Testis (tissue), 3 donors: ENCODE measurements around the gene LRRC37A2. TPM values are rescaled to one million over a fixed set of nuclear protein-coding genes. Genes with fewer than 3 reads are reported as not detected.
"Not testable (repeated sequence)": the region's sequence is repeated elsewhere in the genome, so short reads cannot be mapped to it uniquely, and the experiment has no call there.

Source experiments
- DNase-seq: peaks from one replicate; pipeline ENCODE4 v3.0.0-alpha.2; 2019
- H3K27ac ChIP-seq, 2 donors: fragments of 200-600 bp; sonication (generic); one replicate each; pipeline ENCODE4 v1.5.1; 2019
- H3K27me3 ChIP-seq: fragments of 200-600 bp; sonication (generic); one replicate; pipeline ENCODE4 v1.5.1; 2019
- H3K36me3 ChIP-seq: fragments of 200-600 bp; sonication (generic); one replicate; pipeline ENCODE4 v1.5.1; 2017; ENCODE audit warnings: low read depth; ENCODE audit errors: missing control alignments
- H3K4me1 ChIP-seq: fragments of 200-600 bp; sonication (generic); one replicate; pipeline ENCODE4 v1.5.1; 2019
- H3K4me3 ChIP-seq, 2 donors: fragments of 200-600 bp; sonication (generic); one replicate each; pipeline ENCODE4 v1.5.1; 2017 to 2019
- H3K9me3 ChIP-seq: fragments of 200-600 bp; sonication (generic); one replicate; pipeline ENCODE4 v1.5.1; 2017
- WGBS, 2 donors: methylation state at CpG; one replicate each; pipeline ENCODE4 v1.1.5; 2018; 5-methylcytosine and 5-hydroxymethylcytosine counted together
- intact Hi-C: fragments of 100-400 bp; cut with DNase I; formaldehyde crosslinking; loops from one replicate; pipeline ENCODE4 v1.15.1; 2023; ENCODE audit warnings: low total_unique reads
- polyA plus RNA-seq: library from polyadenylated mRNA; stranded (reverse); fragments of 350-450 nt; fragmentation: Illumina TruSeq; extraction: RNeasy Lipid Tissue Mini Kit (QIAGEN cat#74804); gene quantifications from one replicate; pipeline ENCODE4 v1.2.3, GENCODE V29; 2014; ENCODE audit warnings: low read depth, low replicate concordance; ENCODE audit not compliant: insufficient read depth
- total RNA-seq, 2 donors: library from RNA; depleted of rRNA; stranded (reverse); fragments of >200 nt; gene quantifications; one replicate each; pipeline ENCODE4 v1.2.3, GENCODE V29; 2016

Gene LRRC37A2
- total and polyA plus RNA-seq, 3 donors from 2014 or later: 18.0 to 62.0 (median 25.0) TPM

- H3K27me3 ChIP-seq, H3K4me1 ChIP-seq, H3K27ac ChIP-seq, H3K4me3 ChIP-seq, H3K9me3 ChIP-seq, DNase-seq, H3K36me3 ChIP-seq, intact Hi-C loops: not testable (repeated sequence)
- WGBS, 2 donors: no CpG with 5 or more reads among the region's 3 CpGs
Measured at GRCh38 chr17:46560048-46560447, 47.8 kb downstream of the LRRC37A2 start.

GRCh38 chr17:46566284-46566683 lies 54.0 kb downstream of the LRRC37A2 start:
- H3K27ac ChIP-seq, H3K4me1 ChIP-seq, H3K36me3 ChIP-seq, H3K4me3 ChIP-seq, DNase-seq, H3K9me3 ChIP-seq, intact Hi-C loops, H3K27me3 ChIP-seq: not testable (repeated sequence)
- WGBS, 2 donors: no CpG with 5 or more reads among the region's 2 CpGs

GRCh38 chr17:46566980-46567379 lies 54.7 kb downstream of the LRRC37A2 start:
- H3K36me3 ChIP-seq, H3K4me3 ChIP-seq, H3K27me3 ChIP-seq, intact Hi-C loops, H3K4me1 ChIP-seq, DNase-seq, H3K27ac ChIP-seq, H3K9me3 ChIP-seq: not testable (repeated sequence)
- WGBS, 2 donors: no CpG with 5 or more reads among the region's 1 CpG

GRCh38 chr17:46571796-46572195 lies 59.5 kb downstream of the LRRC37A2 start:
- intact Hi-C loops, H3K9me3 ChIP-seq, H3K4me3 ChIP-seq, H3K27me3 ChIP-seq, H3K4me1 ChIP-seq, DNase-seq, H3K36me3 ChIP-seq, H3K27ac ChIP-seq: not testable (repeated sequence)
- whole genome bisulfite sequencing, 2 donors: no CpG with 5 or more reads among the region's 4 CpGs

GRCh38 chr17:46579083-46580075 lies 67.1 kb downstream of the LRRC37A2 start, which contains the start of gene ARL17A:
ARL17A (minus strand) TSS chr17:46579691; CDS start chr17:46576322, 3,369 bp downstream.
- H3K27me3 ChIP-seq, H3K4me1 ChIP-seq, H3K36me3 ChIP-seq, H3K9me3 ChIP-seq, intact Hi-C loops, H3K4me3 ChIP-seq: not testable (repeated sequence)
- H3K27ac ChIP-seq: peak within 1 kb of the TSS in 1 of 2 donors; percentile 66
- DNase-seq: peak; percentile 81
- WGBS, 2 donors: no CpG with 5 or more reads among the region's 65 CpGs

GRCh38 chr17:46580082-46580481 lies 67.8 kb downstream of the LRRC37A2 start:
- 7 to 31% methylated on average over 5 to 10 of the region's 18 CpGs for WGBS, 2 donors
- H3K4me1 ChIP-seq, DNase-seq, H3K9me3 ChIP-seq, H3K27me3 ChIP-seq, H3K36me3 ChIP-seq, H3K4me3 ChIP-seq, intact Hi-C loops: not testable (repeated sequence)
- H3K27ac ChIP-seq: peak overlapping the region in 1 of 2 donors; percentile 66

GRCh38 chr17:46585444-46585843 lies 73.2 kb downstream of the LRRC37A2 start:
- H3K27me3 ChIP-seq, DNase-seq, H3K27ac ChIP-seq, H3K4me3 ChIP-seq, H3K36me3 ChIP-seq, H3K4me1 ChIP-seq, intact Hi-C loops, H3K9me3 ChIP-seq: not testable (repeated sequence)
- no CpG with 5 or more reads among the region's 3 CpGs for WGBS, 2 donors

- H3K4me1 ChIP-seq, DNase-seq, H3K4me3 ChIP-seq, H3K9me3 ChIP-seq, H3K27me3 ChIP-seq, H3K27ac ChIP-seq, H3K36me3 ChIP-seq, intact Hi-C loops: not testable (repeated sequence)
- no CpG with 5 or more reads among the region's 95 CpGs for WGBS, 2 donors
Measured at GRCh38 chr17:46590157-46591146, 78.2 kb downstream of the LRRC37A2 start, which contains the start of gene NSF. NSF (plus strand) TSS chr17:46590669; CDS start chr17:46590776, 107 bp downstream.

GRCh38 chr17:46591332-46591731 lies 79.1 kb downstream of the LRRC37A2 start:
- H3K9me3 ChIP-seq, H3K4me3 ChIP-seq, DNase-seq, H3K4me1 ChIP-seq, H3K27ac ChIP-seq, H3K36me3 ChIP-seq, H3K27me3 ChIP-seq, intact Hi-C loops: not testable (repeated sequence)
- WGBS, 2 donors: no CpG with 5 or more reads among the region's 7 CpGs

- H3K9me3 ChIP-seq, H3K36me3 ChIP-seq, intact Hi-C loops, H3K4me1 ChIP-seq, H3K4me3 ChIP-seq, DNase-seq, H3K27ac ChIP-seq, H3K27me3 ChIP-seq: not testable (repeated sequence)
- WGBS, 2 donors: 65 to 66% methylated on average over 3 of the region's 3 CpGs
Measured at GRCh38 chr17:46598344-46598931, 86.2 kb downstream of the LRRC37A2 start.

- H3K9me3 ChIP-seq, H3K4me1 ChIP-seq, H3K4me3 ChIP-seq, H3K36me3 ChIP-seq, H3K27me3 ChIP-seq, DNase-seq, H3K27ac ChIP-seq, intact Hi-C loops: not testable (repeated sequence)
- no CpG with 5 or more reads among the region's 3 CpGs for WGBS, 2 donors
Measured at GRCh38 chr17:46600767-46601166, 88.5 kb downstream of the LRRC37A2 start.
